Uterus (tissue), 4 donors: Measurements from ENCODE around the gene AMIGO3. TPM values are rescaled to one million over a fixed set of nuclear protein-coding genes. Genes with fewer than 3 reads are reported as not detected.

ENCODE experiments used
- DNase-seq, 2 donors: peaks; one replicate each; pipeline ENCODE4 v3.0.0-alpha.2; 2019 to 2020
- H3K27ac ChIP-seq, 2 donors: fragments of 200-600 bp; sonication (generic); 1 replicate in 1 of 2; 2 replicates in 1 of 2; pipeline ENCODE4 v1.5.1; 2016 to 2018
- H3K27me3 ChIP-seq, 2 donors: fragments of 200-600 bp; sonication (generic); one replicate each; pipeline ENCODE4 v1.5.1; 2018 to 2019; ENCODE audit warnings: control low read depth in 1 of 2
- H3K36me3 ChIP-seq, 2 donors: fragments of 200-600 bp; sonication (generic); one replicate each; pipeline ENCODE4 v1.5.1; 2019; ENCODE audit warnings: control low read depth in 1 of 2
- H3K4me1 ChIP-seq, 2 donors: fragments of 200-600 bp; sonication (generic); one replicate each; pipeline ENCODE4 v1.5.1; 2018 to 2019; ENCODE audit warnings: control low read depth in 1 of 2
- H3K4me3 ChIP-seq, 2 donors: fragments of 200-600 bp; sonication (generic); 1 replicate in 1 of 2; 2 replicates in 1 of 2; pipeline ENCODE4 v1.5.1; 2018 to 2019; ENCODE audit warnings: mild to moderate bottlenecking in 1 of 2
- H3K9me3 ChIP-seq, 2 donors: fragments of 200-600 bp; sonication (generic); one replicate each; pipeline ENCODE4 v1.5.1; 2019; ENCODE audit warnings: control low read depth in 1 of 2
- POLR2A ChIP-seq, 2 donors: fragments of 450-650 bp; IDR thresholded peaks; one replicate each; pipeline ENCODE4 v1.6.1; 2016; ENCODE audit warnings: antibody characterized with exemption in 2 of 2, mild to moderate bottlenecking in 1 of 2, moderate library complexity in 1 of 2
- intact Hi-C: fragments of 100-400 bp; cut with DNase I; formaldehyde crosslinking; loops from one replicate; pipeline ENCODE4 v1.15.1; 2023; ENCODE audit warnings: low total_unique reads
- total RNA-seq, 4 donors: library from RNA; depleted of rRNA in 3 of 4; stranded (reverse); fragments of >200 nt in 3 of 4; gene quantifications; one replicate each; pipeline versions ENCODE4 v1.1.0 to v1.2.4, GENCODE V29; 2014 to 2023
- TF ChIP-seq, protein P1 (sequence below), 4 experiments: fragments of 200-600 bp in 2 of 4; fragments of 450-650 bp in 2 of 4; sonication (generic) in 2 of 4; IDR thresholded peaks; one replicate each; pipeline ENCODE4 v1.5.1; 2016 to 2019; ENCODE audit warnings: antibody characterized with exemption in 4 of 4, mild to moderate bottlenecking in 2 of 4, moderate library complexity in 1 of 4
- donor health status: DM: yes; HTN: yes; CAD: no.

The AMIGO3 gene
- total RNA-seq, 4 donors from 2014 or later, result not detected

DNA sequence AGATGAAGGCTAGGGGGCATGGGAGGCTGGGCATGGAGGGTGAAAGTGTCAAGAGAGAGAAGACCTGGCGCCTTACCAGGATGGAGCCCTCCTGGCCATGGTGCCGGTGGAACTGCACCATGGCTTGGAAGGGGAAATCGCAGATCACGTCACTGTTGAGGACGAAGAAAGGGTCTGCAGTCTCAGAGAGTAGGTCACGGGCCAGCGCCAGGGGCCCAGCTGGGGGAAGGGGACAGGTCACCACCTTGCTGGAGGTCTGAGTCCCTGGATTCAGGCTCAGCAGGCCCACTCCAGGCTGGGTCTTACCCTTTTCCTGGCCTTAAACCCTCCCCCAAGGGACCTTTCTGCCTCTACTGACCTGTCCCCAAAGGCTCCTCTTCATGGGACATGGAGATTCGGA lies 3.4 kb upstream of the AMIGO3 start:
- Histone ChIP-seq H3K36me3 (no peaks in the 10 kb centered on the region), H3K4me1 (peaks cover 0 to 16% of the 10 kb centered on the region in 2 donors)

DNA sequence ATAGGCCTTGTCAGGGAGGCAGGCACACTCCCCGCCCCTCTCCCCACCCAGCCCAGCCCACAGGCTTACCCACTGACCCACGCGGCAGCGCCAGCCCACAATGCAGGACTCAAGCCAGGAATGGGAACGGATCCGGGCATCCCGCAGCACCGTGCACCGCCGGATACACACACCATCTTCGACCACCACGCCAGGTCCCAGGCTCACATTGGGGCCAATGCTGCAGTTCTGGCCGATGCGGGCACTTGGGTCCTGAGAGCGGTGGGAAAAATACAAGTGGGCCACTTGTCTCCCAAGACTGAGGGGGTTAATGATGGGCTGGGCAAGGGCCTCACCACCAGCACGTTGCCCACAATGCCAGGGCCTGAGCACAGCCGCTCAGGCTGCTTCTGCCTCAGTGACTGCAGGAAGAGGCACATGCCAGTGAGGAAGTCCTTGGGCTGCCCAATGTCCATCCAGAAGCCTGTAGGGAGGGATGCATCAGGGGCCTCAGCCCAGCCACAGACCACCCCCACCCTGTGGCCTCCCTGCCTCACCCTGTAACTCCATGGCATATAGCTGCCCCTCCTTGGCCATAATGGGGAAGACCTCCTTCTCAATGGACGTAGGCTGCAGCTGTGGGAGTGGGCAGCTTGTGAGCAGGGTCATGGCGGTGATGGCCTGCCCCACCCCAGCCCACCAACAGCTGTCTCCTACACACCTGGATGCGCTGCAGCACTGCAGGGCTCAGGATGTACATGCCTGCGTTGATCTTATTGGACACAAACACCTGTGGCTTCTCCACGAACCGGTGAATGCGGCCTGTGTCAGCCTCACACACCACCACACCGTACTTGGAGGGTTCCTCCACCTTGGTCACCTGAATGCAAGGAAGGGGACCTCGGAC lies 2.7 kb upstream of the AMIGO3 start:
- peak overlapping the region in 1 of 2 donors; percentile 10 for H3K27ac ChIP-seq
- H3K4me1 ChIP-seq, result peaks cover 0 to 16% of the 10 kb centered on the region in 2 donors
- TF ChIP-seq POLR2A (IDR thresholded peaks at IDR 0.05), result no peak
- TF ChIP-seq, protein P1, sequence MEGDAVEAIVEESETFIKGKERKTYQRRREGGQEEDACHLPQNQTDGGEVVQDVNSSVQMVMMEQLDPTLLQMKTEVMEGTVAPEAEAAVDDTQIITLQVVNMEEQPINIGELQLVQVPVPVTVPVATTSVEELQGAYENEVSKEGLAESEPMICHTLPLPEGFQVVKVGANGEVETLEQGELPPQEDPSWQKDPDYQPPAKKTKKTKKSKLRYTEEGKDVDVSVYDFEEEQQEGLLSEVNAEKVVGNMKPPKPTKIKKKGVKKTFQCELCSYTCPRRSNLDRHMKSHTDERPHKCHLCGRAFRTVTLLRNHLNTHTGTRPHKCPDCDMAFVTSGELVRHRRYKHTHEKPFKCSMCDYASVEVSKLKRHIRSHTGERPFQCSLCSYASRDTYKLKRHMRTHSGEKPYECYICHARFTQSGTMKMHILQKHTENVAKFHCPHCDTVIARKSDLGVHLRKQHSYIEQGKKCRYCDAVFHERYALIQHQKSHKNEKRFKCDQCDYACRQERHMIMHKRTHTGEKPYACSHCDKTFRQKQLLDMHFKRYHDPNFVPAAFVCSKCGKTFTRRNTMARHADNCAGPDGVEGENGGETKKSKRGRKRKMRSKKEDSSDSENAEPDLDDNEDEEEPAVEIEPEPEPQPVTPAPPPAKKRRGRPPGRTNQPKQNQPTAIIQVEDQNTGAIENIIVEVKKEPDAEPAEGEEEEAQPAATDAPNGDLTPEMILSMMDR (IDR thresholded peaks at IDR 0.05), result no peak
- no peaks in the 10 kb centered on the region for H3K27me3 ChIP-seq
- H3K4me3 ChIP-seq, result no peak overlapping the region
- no peaks in the 10 kb centered on the region for H3K9me3 ChIP-seq
- H3K36me3 ChIP-seq, result no peaks in the 10 kb centered on the region
- intact Hi-C loops, result no loop called here
- peak; percentile 20 to 22 for DNase-seq

More for the DNA sequence above, 3.4 kb upstream of the AMIGO3 start:
- TF ChIP-seq, protein P1 (IDR thresholded peaks at IDR 0.05), result no peak
- TF ChIP-seq POLR2A (IDR thresholded peaks at IDR 0.05), result no peak
- peak; percentile 28 to 30 for DNase-seq
- H3K27me3 ChIP-seq, result no peaks in the 10 kb centered on the region
- H3K4me3 ChIP-seq, result peak overlapping the region; percentile 70 to 96
- H3K9me3 ChIP-seq, result no peaks in the 10 kb centered on the region
- H3K27ac ChIP-seq, result peak overlapping the region; percentile 83 to 90
- intact Hi-C loops, result no loop called here

DNA sequence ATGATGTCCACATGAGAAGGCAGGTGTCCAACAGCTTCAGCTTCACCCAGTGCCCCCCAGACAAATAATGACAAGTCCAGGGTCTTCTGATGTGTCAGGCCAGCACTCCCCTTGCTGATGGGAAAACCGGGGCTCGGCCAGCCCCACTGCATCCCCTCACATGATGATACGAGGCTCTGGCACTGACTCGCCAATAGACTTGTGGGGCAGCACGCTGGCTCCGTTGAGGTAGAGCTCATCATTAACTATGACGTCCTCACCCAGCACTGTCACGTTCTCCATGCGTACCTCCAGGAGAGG lies 2.1 kb upstream of the AMIGO3 start:
- Histone ChIP-seq H3K4me3 (no peak overlapping the region), H3K27ac (no peak overlapping the region), H3K9me3 (no peaks in the 10 kb centered on the region), H3K27me3 (no peaks in the 10 kb centered on the region), H3K4me1 (peaks cover 0 to 16% of the 10 kb centered on the region in 2 donors), H3K36me3 (no peaks in the 10 kb centered on the region)
- DNase-seq, result no peak
- TF ChIP-seq POLR2A (IDR thresholded peaks at IDR 0.05), result no peak
- TF ChIP-seq, protein P1 (IDR thresholded peaks at IDR 0.05), result no peak
- intact Hi-C loops, result no loop called here

DNA sequence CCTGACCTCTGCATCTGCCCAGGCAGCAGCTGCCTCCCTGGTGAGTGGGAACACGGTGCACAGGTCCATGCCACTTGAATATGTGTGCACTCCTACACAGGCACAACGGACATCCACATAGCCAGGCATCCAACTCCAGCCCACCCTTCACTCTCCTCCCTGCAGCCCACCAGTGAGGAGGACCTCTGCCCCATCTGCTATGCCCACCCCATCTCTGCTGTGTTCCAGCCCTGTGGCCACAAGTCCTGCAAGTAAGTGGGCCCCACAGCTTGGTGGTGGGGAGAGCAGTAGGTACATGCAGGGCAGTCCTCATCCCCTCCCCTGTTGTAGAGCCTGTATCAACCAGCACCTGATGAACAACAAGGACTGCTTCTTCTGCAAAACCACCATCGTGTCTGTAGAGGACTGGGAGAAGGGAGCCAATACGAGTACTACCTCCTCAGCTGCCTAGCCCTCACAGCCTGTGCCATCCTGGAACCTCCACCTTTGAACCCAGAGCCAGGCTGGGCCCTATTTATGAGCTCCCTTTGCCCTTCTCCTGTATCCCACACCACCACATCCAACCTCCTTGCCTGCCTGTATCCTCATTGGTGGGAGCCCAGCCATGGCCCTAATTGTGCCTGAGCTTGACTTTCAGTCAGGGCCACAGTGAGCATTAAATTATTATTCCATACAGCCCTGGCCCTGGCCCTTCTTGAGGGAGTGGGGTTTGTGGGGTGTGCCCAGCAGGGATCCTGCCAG lies 1.5 kb upstream of the AMIGO3 start:
- TF ChIP-seq, protein P1 (IDR thresholded peaks at IDR 0.05), result no peak
- no peak for TF ChIP-seq POLR2A (IDR thresholded peaks at IDR 0.05)
- Histone ChIP-seq H3K4me3 (no peak overlapping the region), H3K36me3 (no peaks in the 10 kb centered on the region), H3K9me3 (no peaks in the 10 kb centered on the region), H3K27ac (no peak overlapping the region), H3K27me3 (no peaks in the 10 kb centered on the region), H3K4me1 (peaks cover 0 to 16% of the 10 kb centered on the region in 2 donors)
- peak in 1 of 2 donors; percentile 17 for DNase-seq
- intact Hi-C loops, result no loop called here

DNA sequence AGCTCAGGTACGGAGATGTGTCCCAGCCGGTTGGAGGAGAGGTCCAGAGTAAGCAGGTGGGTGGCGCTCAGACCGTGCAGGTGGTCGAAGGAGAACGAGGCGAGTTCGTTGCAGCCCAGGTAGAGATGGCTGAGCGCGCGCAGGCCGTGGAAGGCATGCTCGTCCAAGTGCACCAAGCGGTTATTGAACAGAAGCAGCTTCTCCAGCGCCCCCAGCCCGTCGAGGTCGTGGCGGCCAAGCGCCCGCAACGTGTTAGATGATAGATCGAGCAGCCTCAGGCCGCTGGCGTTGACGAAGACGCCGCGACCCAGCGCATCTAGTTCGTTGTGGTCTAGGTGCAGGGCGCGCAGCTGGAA lies 648 bp downstream of the AMIGO3 start:
- intact Hi-C loops, result no loop called here

More for the DNA sequence above, 648 bp downstream of the AMIGO3 start:
- TF ChIP-seq POLR2A (IDR thresholded peaks at IDR 0.05), result no peak
- TF ChIP-seq, protein P1 (IDR thresholded peaks at IDR 0.05), result no peak
- Histone ChIP-seq H3K27me3 (no peaks in the 10 kb centered on the region), H3K36me3 (no peaks in the 10 kb centered on the region), H3K4me3 (peak overlapping the region; percentile 45 to 46), H3K9me3 (no peaks in the 10 kb centered on the region), H3K27ac (no peak overlapping the region), H3K4me1 (peaks cover 0 to 12% of the 10 kb centered on the region in 2 donors)
- peak in 1 of 2 donors; percentile 22 for DNase-seq
